HepG2 (cell line): ENCODE measurements around the gene BLOC1S1. TPM values are rescaled to one million over a fixed set of nuclear protein-coding genes. Genes with fewer than 3 reads are reported as not detected.
A peak's percentile ranks its signal among the peaks of the same experiment; 100 is the strongest.

Source experiments
- ATAC-seq: fragments of 200-7000 bp; cut with Tn5 transposase; 3 replicates; pipeline ENCODE4 v1.9.1; 2020; ENCODE audit warnings: mild to moderate bottlenecking, moderate library complexity
- BruUV-seq: library from RNA; stranded (reverse); fragments of 400-500 nt; replicated peaks from 2 replicates; lab custom pipeline; 2021; lab: Mats Ljungman, UMichigan
- CTCF ChIA-PET: fragments of 300-600 bp; formaldehyde crosslinking; extraction: SDS; loops from one replicate; lab custom pipeline; 2021; ENCODE audit warnings: low total read pairs, inconsistent platforms, low intra/inter-chr PET ratio; lab: Yijun Ruan, JAX
- POLR2A ChIA-PET: fragments of 350-600 bp; sonication (Branson Sonifier 250); formaldehyde crosslinking; loops from one replicate; lab custom pipeline; 2020; ENCODE audit warnings: antibody characterized with exemption, inconsistent platforms; lab: Yijun Ruan, JAX
- DNase-seq: peaks from one replicate; pipeline ENCODE4 v3.0.0-alpha.2; 2015; ENCODE audit warnings: low spot score
- FAIRE-seq: peaks from 3 replicates; lab custom pipeline; 2011; peaks lifted over from hg19 to GRCh38; lab: Jason Lieb, UNC
- H2AFZ ChIP-seq: one replicate; pipeline ENCODE4 v1.6.1; 2011; ENCODE audit warnings: low read length, inconsistent platforms
- H3K27ac ChIP-seq: fragments of 300-600 bp; 3 replicates; pipeline ENCODE4 v1.8.0; 2011; ENCODE audit warnings: mixed run types, mild to moderate bottlenecking, mixed read lengths, low read length, inconsistent platforms; ENCODE audit not compliant: insufficient read depth; ENCODE audit errors: extremely low read length
- H3K27me3 ChIP-seq, 2 experiments: fragments of 200-600 bp in 1 of 2; 2 replicates in 1 of 2; 3 replicates in 1 of 2; pipeline versions ENCODE4 v1.6.0 to v1.8.0; 2011; ENCODE audit warnings: low read length in 2 of 2, mild to moderate bottlenecking in 2 of 2, moderate library complexity in 2 of 2, inconsistent platforms in 1 of 2; ENCODE audit not compliant: insufficient read depth in 2 of 2, control insufficient read depth in 1 of 2
- H3K36me3 ChIP-seq, 2 experiments: fragments of 200-600 bp in 1 of 2; replicated peaks in 1 of 2; 2 replicates in 1 of 2; 3 replicates in 1 of 2; pipeline versions ENCODE4 v1.5.1 to v1.8.0; 2011; ENCODE audit warnings: low read length in 2 of 2, inconsistent platforms in 1 of 2; ENCODE audit not compliant: insufficient read depth in 2 of 2, control insufficient read depth in 1 of 2
- H3K4me1 ChIP-seq: 2 replicates; pipeline ENCODE4 v1.5.1; 2012; ENCODE audit warnings: low read length, inconsistent platforms; ENCODE audit not compliant: insufficient read depth
- H3K4me2 ChIP-seq: 2 replicates; pipeline ENCODE4 v1.6.0; 2011; ENCODE audit warnings: low read depth, low read length, inconsistent platforms
- H3K4me3 ChIP-seq, 3 experiments: fragments of 200-600 bp in 1 of 3; sonication (generic), shearing (Covaris generic) in 1 of 3; replicated peaks in 1 of 3; 2 replicates each; pipeline ENCODE4 v1.5.1; 2011 to 2016; ENCODE audit warnings: low read length in 3 of 3, inconsistent platforms in 2 of 3, low read depth in 2 of 3, mild to moderate bottlenecking in 2 of 3, control low read depth in 1 of 3, mixed read lengths in 1 of 3; ENCODE audit not compliant: insufficient read depth in 1 of 3
- H3K79me2 ChIP-seq: one replicate; pipeline ENCODE4 v1.6.1; 2011; ENCODE audit warnings: low read length, inconsistent platforms; ENCODE audit not compliant: insufficient read depth
- H3K9ac ChIP-seq: 2 replicates; pipeline ENCODE4 v1.6.0; 2011; ENCODE audit warnings: mild to moderate bottlenecking, low read depth, low read length, inconsistent platforms; ENCODE audit not compliant: insufficient read depth
- H3K9me3 ChIP-seq: 2 replicates; pipeline ENCODE4 v1.5.1; 2012; ENCODE audit warnings: mild to moderate bottlenecking, low read length
- H4K20me1 ChIP-seq: 2 replicates; pipeline ENCODE4 v1.6.0; 2011; ENCODE audit warnings: inconsistent platforms, mild to moderate bottlenecking, low read length, moderate library complexity; ENCODE audit not compliant: insufficient read depth
- JARID2 ChIP-seq: sonication (generic); formaldehyde crosslinking; IDR thresholded peaks from 2 replicates; pipeline ENCODE4 v1.8.1; 2023; ENCODE audit warnings: missing genetic modification reagents, inconsistent platforms; ENCODE audit not compliant: insufficient replicate concordance
- JDP2 ChIP-seq: sonication (generic); formaldehyde crosslinking; IDR thresholded peaks from 2 replicates; pipeline ENCODE4 v1.8.1; 2022; ENCODE audit warnings: missing genetic modification reagents, borderline replicate concordance
- KAT7 ChIP-seq: IDR thresholded peaks from 2 replicates; pipeline ENCODE4 v1.6.1; 2018; ENCODE audit warnings: borderline replicate concordance, missing compliant biosample characterization
- MIER3 ChIP-seq: IDR thresholded peaks from 2 replicates; pipeline ENCODE4 v1.6.1; 2016; ENCODE audit warnings: missing compliant biosample characterization, borderline replicate concordance
- NAIF1 ChIP-seq: sonication (generic); formaldehyde crosslinking; IDR thresholded peaks from 2 replicates; pipeline ENCODE4 v1.5.0; 2020; ENCODE audit warnings: mild to moderate bottlenecking, missing genetic modification reagents, borderline replicate concordance
- PAF1 ChIP-seq: IDR thresholded peaks from 2 replicates; pipeline ENCODE4 v1.6.1; 2016; ENCODE audit warnings: missing genetic modification reagents, missing compliant biosample characterization
- PPARG ChIP-seq: conservative IDR thresholded peaks from 2 replicates; pipeline ENCODE4 v1.6.1; 2016; ENCODE audit warnings: missing biosample characterization, missing genetic modification reagents
- RAD21 ChIP-seq: fragments of 450-650 bp; formaldehyde crosslinking; IDR thresholded peaks from 2 replicates; pipeline ENCODE4 v1.5.0; 2020; ENCODE audit warnings: mild to moderate bottlenecking
- RFX1 ChIP-seq: fragments of 450-650 bp; IDR thresholded peaks from 2 replicates; pipeline ENCODE4 v1.6.1; 2017
- RFX3 ChIP-seq: IDR thresholded peaks from 2 replicates; pipeline ENCODE4 v1.6.1; 2016; ENCODE audit warnings: missing biosample characterization, missing genetic modification reagents
- ZNF136 ChIP-seq: sonication (generic); formaldehyde crosslinking; IDR thresholded peaks from 2 replicates; pipeline ENCODE4 v1.8.1; 2022; ENCODE audit warnings: low read depth, mild to moderate bottlenecking, moderate library complexity, missing genetic modification reagents
- ZNF205 ChIP-seq: IDR thresholded peaks from 2 replicates; pipeline ENCODE4 v1.6.1; 2018; ENCODE audit warnings: missing biosample characterization, missing genetic modification reagents
- WGBS: methylation state at CpG from one replicate; pipeline ENCODE4 v1.1.6; 2017; ENCODE audit warnings: low lambda C conversion rate; 5-methylcytosine and 5-hydroxymethylcytosine counted together
- in situ Hi-C: cut with HindIII; loops from 2 replicates; pipeline ENCODE4 v1.10.0; 2017; ENCODE audit warnings: low pct_unique_long_range_greater_than_20kb; ENCODE audit not compliant: extremely low pct_ligation_motif_present
- intact Hi-C: fragments of 100-400 bp; cut with micrococcal nuclease; formaldehyde crosslinking; loops from one replicate; pipeline ENCODE4 v1.10.0; 2022; ENCODE audit not compliant: unreplicated experiment
- polyA plus RNA-seq, 8 experiments: library from polyadenylated mRNA; depleted of rRNA in 3 of 8; stranded (reverse) in 7 of 8; unstranded in 1 of 8; fragments of >200 nt; fragmentation: Illumina TruSeq in 4 of 8; extraction: Trizol in 4 of 8; gene quantifications; 2 replicates each; pipeline versions ENCODE4 v1.2.1 to v1.2.3, GENCODE V29; 2011 to 2016; ENCODE audit warnings: low read depth in 4 of 8, missing spikeins in 1 of 8, mixed read lengths in 1 of 8; ENCODE audit not compliant: insufficient read depth in 1 of 8
- total RNA-seq, 5 experiments: library from RNA; depleted of rRNA; stranded (reverse); fragments of >200 nt; fragmentation: Illumina TruSeq; extraction: Trizol; gene quantifications; 2 replicates each; pipeline ENCODE4 v1.2.3, GENCODE V29; 2016; ENCODE audit warnings: low read depth in 1 of 5
- TF ChIP-seq, protein P1 (sequence below), 2 experiments: sonication (generic) in 1 of 2; formaldehyde crosslinking in 1 of 2; IDR thresholded peaks; 2 replicates each; pipeline versions ENCODE4 v1.6.1 to v1.9.0; 2014 to 2022; ENCODE audit warnings: antibody characterized with exemption in 1 of 2, borderline replicate concordance in 1 of 2, inconsistent platforms in 1 of 2, low read depth in 1 of 2, missing genetic modification reagents in 1 of 2
- TF ChIP-seq, protein P2 (sequence below): sonication (generic); formaldehyde crosslinking; IDR thresholded peaks from 2 replicates; pipeline ENCODE4 v1.8.1; 2023; ENCODE audit warnings: mild to moderate bottlenecking, inconsistent platforms, moderate library complexity, missing genetic modification reagents, borderline replicate concordance

Gene BLOC1S1
- total and polyA plus RNA-seq, 2 of the 13 experiments (the other 11 are each of a cell fraction or from before 2014, with no cell fraction given) = 55.1 to 95.3 TPM

GRCh38 chr12:55728939-55729818 lies 13.3 kb downstream of the BLOC1S1 start, which contains the start of gene CD63:
TSS of gene CD63 (minus strand) at chr12:55729009. CDS start at chr12:55728341, 668 bp downstream.
- Histone ChIP-seq H3K27me3 (no peaks in the 10 kb centered on the region; a peak in 1 of 5 replicates), H3K36me3 (peaks cover 10 to 22% of the 10 kb centered on the region in 2 experiments; a peak in 4 of 5 replicates), H2AFZ (no peak within 1 kb of the TSS), H3K79me2 (peaks cover 12% of the 10 kb centered on the region), H3K9ac (peak within 1 kb of the TSS; percentile 85), H3K4me2 (peak within 1 kb of the TSS; percentile 98), H3K4me1 (peaks cover 38% of the 10 kb centered on the region), H3K9me3 (no peaks in the 10 kb centered on the region), H3K4me3 (peak within 1 kb of the TSS; percentile 84 to 89 (median 84)), H4K20me1 (0 out of 2 replicates have a peak, but pooled peaks cover 8% of the 10 kb centered on the region), H3K27ac (peak within 1 kb of the TSS; percentile 79)
- peak; percentile 81 for ATAC-seq
- TSS peak; percentile 82 for BruUV-seq
- FAIRE-seq = peak; percentile 76
- intact Hi-C loops (loop anchor here (2.0 kb wide), 1 partner anchor 48 kb away; a partner anchor contains a TSS), in situ Hi-C loops (no loop called here)
- DNase-seq = peak; percentile 73
- ChIA-PET CTCF (no interaction called here), POLR2A (interaction anchor here (0.9 to 2.7 kb wide), 12 partner anchors 9 to 375 kb away, joined by 3 to 38 read pairs (median 11); partner anchors contain the start of genes BLOC1S1, DNAJC14, ORMDL2 and PA2G4)
- 3% methylated on average over 13 of the region's 61 CpGs for WGBS
- TF ChIP-seq JDP2 (CRISPR knock-in tag) = no peak
- TF ChIP-seq RAD21 (CRISPR knock-in tag) = no peak
- TF ChIP-seq, protein P1, sequence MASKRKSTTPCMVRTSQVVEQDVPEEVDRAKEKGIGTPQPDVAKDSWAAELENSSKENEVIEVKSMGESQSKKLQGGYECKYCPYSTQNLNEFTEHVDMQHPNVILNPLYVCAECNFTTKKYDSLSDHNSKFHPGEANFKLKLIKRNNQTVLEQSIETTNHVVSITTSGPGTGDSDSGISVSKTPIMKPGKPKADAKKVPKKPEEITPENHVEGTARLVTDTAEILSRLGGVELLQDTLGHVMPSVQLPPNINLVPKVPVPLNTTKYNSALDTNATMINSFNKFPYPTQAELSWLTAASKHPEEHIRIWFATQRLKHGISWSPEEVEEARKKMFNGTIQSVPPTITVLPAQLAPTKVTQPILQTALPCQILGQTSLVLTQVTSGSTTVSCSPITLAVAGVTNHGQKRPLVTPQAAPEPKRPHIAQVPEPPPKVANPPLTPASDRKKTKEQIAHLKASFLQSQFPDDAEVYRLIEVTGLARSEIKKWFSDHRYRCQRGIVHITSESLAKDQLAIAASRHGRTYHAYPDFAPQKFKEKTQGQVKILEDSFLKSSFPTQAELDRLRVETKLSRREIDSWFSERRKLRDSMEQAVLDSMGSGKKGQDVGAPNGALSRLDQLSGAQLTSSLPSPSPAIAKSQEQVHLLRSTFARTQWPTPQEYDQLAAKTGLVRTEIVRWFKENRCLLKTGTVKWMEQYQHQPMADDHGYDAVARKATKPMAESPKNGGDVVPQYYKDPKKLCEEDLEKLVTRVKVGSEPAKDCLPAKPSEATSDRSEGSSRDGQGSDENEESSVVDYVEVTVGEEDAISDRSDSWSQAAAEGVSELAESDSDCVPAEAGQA (IDR thresholded peaks at IDR 0.05; ENCODE audit: low read depth) = no peak
- TF ChIP-seq, protein P1 (CRISPR knock-in tag; IDR thresholded peaks at IDR 0.05; ENCODE audit: borderline replicate concordance) = no peak
- TF ChIP-seq, protein P2, sequence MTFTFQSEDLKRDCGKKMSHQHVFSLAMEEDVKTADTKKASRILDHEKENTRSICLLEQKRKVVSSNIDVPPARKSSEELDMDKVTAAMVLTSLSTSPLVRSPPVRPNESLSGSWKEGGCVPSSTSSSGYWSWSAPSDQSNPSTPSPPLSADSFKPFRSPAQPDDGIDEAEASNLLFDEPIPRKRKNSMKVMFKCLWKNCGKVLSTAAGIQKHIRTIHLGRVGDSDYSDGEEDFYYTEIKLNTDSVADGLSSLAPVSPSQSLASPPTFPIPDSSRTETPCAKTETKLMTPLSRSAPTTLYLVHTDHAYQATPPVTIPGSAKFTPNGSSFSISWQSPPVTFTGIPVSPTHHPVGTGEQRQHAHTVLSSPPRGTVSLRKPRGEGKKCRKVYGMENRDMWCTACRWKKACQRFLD (CRISPR knock-in tag) = peak; percentile 24; the same call in 1 of the 2 replicates
- no peak for TF ChIP-seq PAF1 (CRISPR knock-in tag)
- TF ChIP-seq JARID2 (CRISPR knock-in tag) = no peak
- TF ChIP-seq ZNF136 = no peak
- no peak for TF ChIP-seq PPARG (CRISPR knock-in tag)
- no peak; the same call in 1 of the 2 replicates for TF ChIP-seq MIER3
- TF ChIP-seq ZNF205 (CRISPR knock-in tag) = no peak
- no peak for TF ChIP-seq RFX1
- TF ChIP-seq NAIF1 (CRISPR knock-in tag) = 0 out of 2 replicates have a peak, but pooled peaks have one; percentile 38
- no peak for TF ChIP-seq RFX3 (CRISPR knock-in tag)
- no peak for TF ChIP-seq KAT7
